Brain microvascular endothelial cell (primary cell): ENCODE measurements around the gene TMEM239.
A peak's percentile ranks its signal among the peaks of the same experiment; 100 is the strongest.

Experiments
- DNase-seq: peaks from one replicate; pipeline ENCODE4 v3.0.0-alpha.2; 2020
- H3K27ac ChIP-seq: fragments of 250-450 bp; sonication (Bioruptor Pico); 2 replicates; pipeline ENCODE4 v1.5.1; 2020; ENCODE audit warnings: mild to moderate bottlenecking, moderate library complexity
- H3K27me3 ChIP-seq: fragments of 250-450 bp; sonication (Bioruptor Pico); replicated peaks from 2 replicates; pipeline ENCODE4 v1.5.1; 2020; ENCODE audit warnings: mild to moderate bottlenecking
- H3K36me3 ChIP-seq: fragments of 250-450 bp; sonication (Bioruptor Pico); replicated peaks from 2 replicates; pipeline ENCODE4 v1.5.1; 2020; ENCODE audit warnings: mild to moderate bottlenecking
- H3K4me3 ChIP-seq: 2 replicates; pipeline ENCODE4 v1.5.1; 2011; ENCODE audit warnings: low read depth, mild to moderate bottlenecking, control low read depth, low read length, moderate library complexity
- in situ Hi-C: cut with HindIII; loops from 2 replicates; pipeline ENCODE4 v1.10.0; 2017; ENCODE audit warnings: low sequenced_read_pairs, low pct_ligation_motif_present
- TF ChIP-seq, protein P1 (sequence below): IDR thresholded peaks from 2 replicates; pipeline ENCODE4 v1.5.1; 2011; ENCODE audit warnings: low read depth, mild to moderate bottlenecking, moderate library complexity, low read length, control low read depth, inconsistent platforms; ENCODE audit errors: missing control alignments

Gene TMEM239

DNA sequence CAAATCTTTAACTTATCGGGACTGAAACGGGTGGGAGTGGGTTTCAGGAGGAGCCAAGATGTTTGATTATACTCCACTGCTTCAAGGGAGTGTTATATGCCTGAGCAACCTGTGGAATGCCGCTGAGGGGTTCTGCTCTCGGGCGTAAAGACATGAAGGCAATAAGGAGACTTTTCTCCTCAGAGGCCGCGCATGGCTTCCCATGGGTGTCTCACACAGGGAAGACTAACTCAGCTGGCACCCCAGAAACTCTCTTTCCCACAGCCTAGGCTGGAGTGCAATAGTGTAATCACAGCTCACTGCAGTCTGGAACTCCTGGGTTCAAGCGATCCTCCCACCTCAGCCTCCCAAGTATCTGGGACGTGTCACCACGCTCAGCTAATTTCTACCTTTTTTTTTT, 6.5 kb upstream of the TMEM239 start:
- DNase-seq = no peak
- in situ Hi-C loops = no loop called here
- H3K27ac ChIP-seq = no peak overlapping the region
- H3K4me3 ChIP-seq = no peak overlapping the region
- peaks cover 25% of the 10 kb centered on the region for H3K27me3 ChIP-seq
- no peaks in the 10 kb centered on the region for H3K36me3 ChIP-seq
- TF ChIP-seq, protein P1, sequence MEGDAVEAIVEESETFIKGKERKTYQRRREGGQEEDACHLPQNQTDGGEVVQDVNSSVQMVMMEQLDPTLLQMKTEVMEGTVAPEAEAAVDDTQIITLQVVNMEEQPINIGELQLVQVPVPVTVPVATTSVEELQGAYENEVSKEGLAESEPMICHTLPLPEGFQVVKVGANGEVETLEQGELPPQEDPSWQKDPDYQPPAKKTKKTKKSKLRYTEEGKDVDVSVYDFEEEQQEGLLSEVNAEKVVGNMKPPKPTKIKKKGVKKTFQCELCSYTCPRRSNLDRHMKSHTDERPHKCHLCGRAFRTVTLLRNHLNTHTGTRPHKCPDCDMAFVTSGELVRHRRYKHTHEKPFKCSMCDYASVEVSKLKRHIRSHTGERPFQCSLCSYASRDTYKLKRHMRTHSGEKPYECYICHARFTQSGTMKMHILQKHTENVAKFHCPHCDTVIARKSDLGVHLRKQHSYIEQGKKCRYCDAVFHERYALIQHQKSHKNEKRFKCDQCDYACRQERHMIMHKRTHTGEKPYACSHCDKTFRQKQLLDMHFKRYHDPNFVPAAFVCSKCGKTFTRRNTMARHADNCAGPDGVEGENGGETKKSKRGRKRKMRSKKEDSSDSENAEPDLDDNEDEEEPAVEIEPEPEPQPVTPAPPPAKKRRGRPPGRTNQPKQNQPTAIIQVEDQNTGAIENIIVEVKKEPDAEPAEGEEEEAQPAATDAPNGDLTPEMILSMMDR = no peak

DNA sequence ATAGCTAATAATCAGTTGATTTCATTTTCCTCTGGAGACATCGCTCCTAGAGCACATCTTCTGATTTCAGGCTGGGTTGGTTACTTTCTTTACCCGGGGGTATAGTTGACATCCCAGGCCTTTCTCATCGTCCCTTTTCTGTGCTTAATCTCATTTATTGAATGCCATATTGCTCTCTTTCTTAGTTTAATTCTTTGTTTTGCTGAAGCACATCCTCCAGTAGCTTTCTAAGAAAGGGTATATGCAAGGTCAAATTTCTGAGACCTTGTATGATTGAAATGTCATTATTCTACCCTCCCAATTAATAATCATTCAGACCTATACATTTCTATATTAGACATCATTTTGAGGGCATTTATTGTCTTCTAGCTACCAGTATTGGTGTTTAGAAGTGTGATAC, 4.0 kb upstream of the TMEM239 start:
- DNase-seq = no peak
- no peak overlapping the region for H3K4me3 ChIP-seq
- no peaks in the 10 kb centered on the region for H3K36me3 ChIP-seq
- TF ChIP-seq, protein P1 = no peak
- H3K27me3 ChIP-seq = peaks cover 2% of the 10 kb centered on the region
- in situ Hi-C loops = no loop called here
- no peak overlapping the region for H3K27ac ChIP-seq

DNA sequence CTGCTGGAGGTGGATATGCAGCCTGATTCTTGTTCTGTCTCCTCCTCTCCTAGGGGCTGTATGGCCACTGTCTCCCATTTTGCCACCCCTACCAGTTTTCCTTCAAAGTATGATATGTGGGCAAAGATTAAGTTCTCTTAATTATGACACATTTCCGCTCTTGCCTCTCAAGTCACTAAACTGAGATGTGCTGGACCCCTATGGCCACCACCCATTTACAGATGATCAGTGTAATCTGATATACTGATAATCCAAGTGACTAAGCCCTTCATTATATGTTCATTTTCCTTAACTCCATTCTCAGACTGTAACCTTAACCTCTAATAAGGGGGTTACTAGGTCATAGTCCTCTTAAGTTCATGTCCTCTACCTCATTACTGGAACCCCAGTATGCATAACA, 2.1 kb upstream of the TMEM239 start:
- H3K36me3 ChIP-seq = no peaks in the 10 kb centered on the region
- no peak overlapping the region for H3K4me3 ChIP-seq
- H3K27me3 ChIP-seq = no peaks in the 10 kb centered on the region
- DNase-seq = no peak
- in situ Hi-C loops = no loop called here
- TF ChIP-seq, protein P1 = no peak
- H3K27ac ChIP-seq = no peak overlapping the region

DNA sequence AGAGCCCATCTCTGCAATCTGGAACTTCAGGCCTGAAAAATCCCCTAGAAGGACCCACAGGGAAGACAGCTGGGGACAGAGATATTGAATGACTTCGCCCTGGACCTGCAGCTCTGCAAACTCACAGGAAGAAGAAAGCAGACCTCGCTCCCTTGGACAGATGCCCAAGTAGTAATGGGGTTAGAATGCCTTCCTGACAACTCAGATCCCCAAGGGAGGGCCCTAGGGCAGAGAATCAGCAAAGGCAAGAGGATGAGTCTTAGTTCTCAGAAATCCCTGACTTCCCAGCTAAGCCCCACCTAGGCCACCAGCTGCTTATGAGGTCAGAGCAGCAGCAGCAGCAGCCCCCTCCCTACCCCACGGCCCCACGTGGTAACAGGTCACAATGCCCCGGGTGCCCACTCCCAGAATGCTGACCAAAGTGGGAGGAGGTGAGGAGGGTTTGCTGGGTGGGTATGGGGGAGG, 1.5 kb upstream of the TMEM239 start, which contains the start of gene C20orf141:
TSS of gene C20orf141 (plus strand) at position 401 of the 465 bp plus-strand sequence. CDS start 198 bp downstream, outside the sequence.
- DNase-seq = peak; percentile 97
- in situ Hi-C loops = no loop called here
- peak within 1 kb of the TSS; percentile 47 for H3K27ac ChIP-seq
- TF ChIP-seq, protein P1 = no peak
- H3K27me3 ChIP-seq = no peaks in the 10 kb centered on the region
- H3K4me3 ChIP-seq = no peak within 1 kb of the TSS
- H3K36me3 ChIP-seq = no peaks in the 10 kb centered on the region

DNA sequence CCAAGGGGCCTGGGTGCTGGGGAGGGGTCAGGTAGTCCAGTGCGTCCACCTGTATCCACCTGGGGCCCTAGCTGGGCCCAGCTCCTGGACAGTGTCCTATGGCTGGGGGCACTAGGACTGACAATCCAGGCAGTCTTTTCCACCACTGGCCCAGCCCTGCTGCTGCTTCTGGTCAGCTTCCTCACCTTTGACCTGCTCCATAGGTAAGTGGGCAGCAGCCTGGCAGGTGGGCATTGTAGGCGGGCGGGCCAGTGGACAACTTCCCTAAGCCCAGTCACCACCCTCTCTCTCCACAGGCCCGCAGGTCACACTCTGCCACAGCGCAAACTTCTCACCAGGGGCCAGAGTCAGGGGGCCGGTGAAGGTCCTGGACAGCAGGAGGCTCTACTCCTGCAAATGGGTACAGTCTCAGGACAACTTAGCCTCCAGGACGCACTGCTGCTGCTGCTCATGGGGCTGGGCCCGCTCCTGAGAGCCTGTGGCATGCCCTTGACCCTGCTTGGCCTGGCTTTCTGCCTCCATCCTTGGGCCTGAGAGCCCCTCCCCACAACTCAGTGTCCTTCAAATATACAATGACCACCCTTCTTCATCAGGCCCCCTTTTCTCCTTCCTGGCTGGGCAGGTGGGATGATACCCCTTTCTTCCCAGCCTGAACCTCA, 793 bp upstream of the TMEM239 start:
- H3K27ac ChIP-seq = peak overlapping the region; percentile 47
- TF ChIP-seq, protein P1 = no peak
- in situ Hi-C loops = no loop called here
- DNase-seq = no peak
- no peak overlapping the region for H3K4me3 ChIP-seq
- H3K36me3 ChIP-seq = no peaks in the 10 kb centered on the region
- H3K27me3 ChIP-seq = no peaks in the 10 kb centered on the region
